GM12891 (cell line): Measurements from ENCODE around the gene IDI1.

Source experiments
- POLR2A ChIP-seq: IDR thresholded peaks from 2 replicates; pipeline ENCODE4 v1.6.1; 2011; ENCODE audit warnings: low read depth, low read length, control low read depth
- TAF1 ChIP-seq: IDR thresholded peaks from 2 replicates; pipeline ENCODE4 v1.6.1; 2011; ENCODE audit warnings: low read depth, low read length, control low read depth

GRCh38 chr10:1084011-1084950 lies 35.4 kb upstream of the IDI1 start:
- TF ChIP-seq TAF1 (no peak), POLR2A (no peak)
